ENCODE results near the gene MGRN1.

The MGRN1 gene

GRCh38 chr16:4623593-4623992, 1.0 kb upstream of the MGRN1 start:
- no peak for DNase-seq (ENCODE audit: low read depth in 1 of 2, low spot score in 1 of 2)

DNA sequence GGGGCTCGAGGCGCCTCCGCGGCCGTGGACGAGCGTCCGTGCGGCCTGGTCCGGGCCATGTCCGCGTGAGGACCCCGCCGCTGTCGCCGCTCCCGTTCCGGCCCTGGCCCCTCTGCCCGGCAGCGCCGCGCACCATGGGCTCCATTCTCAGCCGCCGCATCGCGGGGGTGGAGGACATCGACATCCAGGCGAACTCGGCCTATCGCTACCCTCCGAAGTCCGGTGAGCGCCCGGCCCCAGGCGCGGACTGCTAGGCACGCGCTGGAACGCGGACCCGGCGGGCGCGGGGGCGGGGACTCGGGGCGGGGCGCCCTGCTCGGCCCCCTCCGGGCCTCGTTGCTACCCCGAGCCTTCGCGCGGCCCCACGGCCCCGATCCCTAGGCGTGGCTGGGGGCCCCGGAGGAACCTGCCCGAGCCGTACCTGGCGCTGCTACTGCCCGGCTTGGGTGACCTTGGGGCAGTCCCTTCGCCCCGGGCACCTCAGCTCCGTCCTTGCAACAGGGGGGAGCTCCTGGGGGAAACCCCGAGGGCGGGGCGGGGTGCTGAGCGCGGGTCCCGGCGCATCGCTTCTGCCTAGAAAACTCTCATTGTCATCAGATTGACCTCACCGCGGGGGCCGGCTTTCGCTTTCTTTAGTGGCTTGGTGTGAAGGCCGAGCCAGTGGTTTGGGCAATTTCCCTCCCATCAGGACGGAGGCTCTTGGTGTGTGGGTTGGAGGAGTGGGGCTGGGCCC, 367 bp downstream of the MGRN1 start:
- DNase-seq (ENCODE audit: low read depth in 1 of 2, low spot score in 1 of 2), result peak; percentile 14 to 49

DNA sequence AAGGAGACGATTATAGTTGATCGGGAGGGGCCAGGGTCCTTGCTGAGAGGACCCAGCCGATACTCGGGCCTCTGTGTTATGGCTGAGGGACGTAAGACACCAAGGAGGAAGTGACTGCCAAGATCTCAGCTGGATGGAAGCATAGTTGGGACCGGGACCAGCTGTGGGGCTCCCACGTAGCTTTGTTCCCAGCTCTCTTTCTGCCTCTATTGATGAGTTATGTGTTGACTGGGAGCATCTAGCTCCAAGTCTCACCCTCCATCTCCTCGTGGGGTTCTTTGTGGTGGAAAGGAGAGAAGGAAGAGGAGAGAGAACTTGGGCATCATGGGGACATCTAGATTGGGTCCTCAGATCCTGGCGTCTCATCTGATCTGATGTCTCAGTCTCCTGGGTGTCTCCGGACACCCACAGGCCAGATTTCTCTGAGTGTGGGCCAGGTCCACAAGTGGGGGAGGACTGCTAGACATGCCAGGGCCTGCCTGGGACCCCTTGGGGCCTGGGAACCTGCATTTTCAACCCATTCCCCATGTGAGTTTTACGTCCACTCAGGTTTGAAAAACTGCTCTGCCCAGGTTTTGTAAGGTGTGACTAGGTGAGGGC, 1.0 kb downstream of the MGRN1 start:
- no peak for DNase-seq (ENCODE audit: low read depth in 1 of 2, low spot score in 1 of 2)

DNA sequence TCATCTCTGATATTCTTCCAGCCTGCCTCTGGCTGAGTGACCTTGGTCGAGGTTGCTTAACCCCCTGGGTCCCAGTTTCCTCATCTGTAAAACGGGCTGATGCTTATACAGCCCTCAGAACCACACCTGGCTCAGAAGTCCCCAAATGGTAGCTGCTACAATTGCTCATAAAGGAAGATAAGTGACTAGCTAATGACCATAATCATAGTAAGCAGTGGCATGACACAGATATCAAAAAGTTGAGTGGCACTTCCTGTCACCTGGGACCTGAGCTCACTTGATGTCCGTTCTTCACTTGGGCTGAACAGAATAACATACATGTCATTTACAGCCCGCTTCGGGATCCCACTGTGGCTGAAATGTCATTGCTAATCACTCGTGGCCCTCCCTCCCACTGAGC, 1.8 kb downstream of the MGRN1 start:
- no peak for DNase-seq (ENCODE audit: low read depth in 1 of 2, low spot score in 1 of 2)

DNA sequence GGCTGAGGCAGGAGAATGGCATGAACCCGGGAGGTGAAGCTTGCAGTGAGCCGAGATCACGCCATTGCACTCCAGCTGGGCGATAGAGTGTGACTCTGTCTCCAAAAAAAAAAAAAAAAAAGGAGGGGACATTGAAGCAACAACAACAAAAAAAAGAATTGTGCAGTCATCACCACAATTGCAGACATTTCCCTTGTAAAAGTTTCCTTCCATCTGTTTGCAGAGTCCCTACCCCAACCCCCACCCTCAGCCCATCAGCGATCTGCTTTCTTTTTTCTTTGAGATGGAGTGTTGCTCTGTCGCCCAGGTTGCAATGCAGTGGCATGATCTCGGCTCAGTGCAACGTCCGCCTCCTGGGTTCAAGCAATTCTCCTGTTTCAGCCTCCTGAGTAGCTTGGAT, 3.7 kb downstream of the MGRN1 start:
- no peak for DNase-seq (ENCODE audit: low read depth in 1 of 2, low spot score in 1 of 2)

DNA sequence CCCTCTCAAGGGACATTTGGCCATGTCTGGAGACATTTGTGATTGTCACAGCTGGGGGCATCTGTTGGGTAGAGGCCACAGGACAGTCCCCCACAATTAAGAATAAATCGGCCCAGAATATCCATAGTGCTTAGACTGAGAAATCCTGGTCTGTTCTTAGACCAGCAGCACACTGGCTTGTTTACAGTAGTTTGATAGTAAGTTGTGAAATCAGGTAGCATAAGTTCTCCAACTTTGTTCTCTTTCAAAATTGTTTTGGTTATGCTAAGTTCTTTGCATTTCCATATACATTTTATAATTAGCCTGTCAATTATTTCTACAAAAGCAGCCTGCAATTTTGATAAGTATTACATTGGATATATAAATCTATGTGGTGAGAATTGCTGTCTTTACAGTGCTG, 6.8 kb downstream of the MGRN1 start:
- no peak for DNase-seq (ENCODE audit: low read depth in 1 of 2, low spot score in 1 of 2)

GRCh38 chr16:4633910-4634635, 9.4 kb downstream of the MGRN1 start:
- DNase-seq (ENCODE audit: low read depth in 1 of 2, low spot score in 1 of 2), result no peak

DNA sequence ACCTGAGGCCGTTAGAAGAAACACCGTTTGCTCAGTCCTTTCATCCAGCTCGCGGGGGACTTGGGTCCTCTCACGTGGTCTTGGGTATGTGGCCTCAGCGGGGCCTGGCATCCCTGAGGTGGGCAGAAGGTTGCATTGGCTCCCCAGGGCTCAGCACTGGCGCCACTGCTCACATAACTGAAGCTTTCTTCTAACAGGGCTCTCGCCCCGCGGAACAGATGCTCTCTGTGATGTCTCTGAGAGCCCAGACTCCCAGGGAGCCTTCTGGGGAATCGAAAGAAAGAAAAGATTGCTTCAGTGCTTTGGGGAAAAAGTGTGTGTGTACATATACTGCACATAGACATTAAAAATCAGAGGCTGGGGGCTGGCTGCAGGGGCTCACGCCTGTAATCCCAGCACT, 10.1 kb downstream of the MGRN1 start:
- no peak for DNase-seq (ENCODE audit: low read depth in 1 of 2, low spot score in 1 of 2)

- DNase-seq (ENCODE audit: low read depth in 1 of 2, low spot score in 1 of 2), result no peak
Observed at GRCh38 chr16:4636196-4636595, 11.6 kb downstream of the MGRN1 start.

- DNase-seq (ENCODE audit: low read depth in 1 of 2, low spot score in 1 of 2), result no peak
Observed at GRCh38 chr16:4637501-4638166, 13.0 kb downstream of the MGRN1 start.

DNA sequence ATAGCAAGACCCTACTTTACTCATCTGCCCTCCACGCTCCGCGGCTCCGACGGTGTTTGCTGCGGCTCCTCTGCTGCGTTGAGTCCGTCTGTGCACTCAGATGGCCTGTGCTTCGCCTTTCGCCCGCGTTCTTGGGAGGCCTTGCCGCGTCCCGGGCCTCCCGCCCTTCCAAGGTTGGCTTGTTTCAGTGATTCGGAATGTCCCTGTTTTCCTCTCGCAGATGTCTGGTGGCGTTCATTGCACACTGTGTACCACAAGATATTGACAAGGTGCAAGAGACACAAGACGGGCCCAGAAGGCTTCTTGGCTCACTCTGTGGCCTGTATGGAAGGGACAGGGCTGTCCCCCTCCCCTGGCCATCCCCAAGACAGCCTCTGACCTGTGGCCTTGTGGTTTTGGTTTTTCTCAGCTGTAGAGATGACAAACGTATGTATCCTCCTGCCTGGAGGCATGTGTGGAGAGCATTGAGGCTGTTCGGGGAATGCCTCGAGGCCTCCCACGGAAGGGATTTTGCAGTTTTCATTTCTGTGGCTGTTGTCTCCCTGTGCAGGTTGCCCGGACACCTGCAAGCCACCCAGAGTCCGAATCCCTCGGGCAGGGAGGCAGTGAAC, 15.4 kb downstream of the MGRN1 start:
- DNase-seq (ENCODE audit: low read depth in 1 of 2, low spot score in 1 of 2), result no peak

DNA sequence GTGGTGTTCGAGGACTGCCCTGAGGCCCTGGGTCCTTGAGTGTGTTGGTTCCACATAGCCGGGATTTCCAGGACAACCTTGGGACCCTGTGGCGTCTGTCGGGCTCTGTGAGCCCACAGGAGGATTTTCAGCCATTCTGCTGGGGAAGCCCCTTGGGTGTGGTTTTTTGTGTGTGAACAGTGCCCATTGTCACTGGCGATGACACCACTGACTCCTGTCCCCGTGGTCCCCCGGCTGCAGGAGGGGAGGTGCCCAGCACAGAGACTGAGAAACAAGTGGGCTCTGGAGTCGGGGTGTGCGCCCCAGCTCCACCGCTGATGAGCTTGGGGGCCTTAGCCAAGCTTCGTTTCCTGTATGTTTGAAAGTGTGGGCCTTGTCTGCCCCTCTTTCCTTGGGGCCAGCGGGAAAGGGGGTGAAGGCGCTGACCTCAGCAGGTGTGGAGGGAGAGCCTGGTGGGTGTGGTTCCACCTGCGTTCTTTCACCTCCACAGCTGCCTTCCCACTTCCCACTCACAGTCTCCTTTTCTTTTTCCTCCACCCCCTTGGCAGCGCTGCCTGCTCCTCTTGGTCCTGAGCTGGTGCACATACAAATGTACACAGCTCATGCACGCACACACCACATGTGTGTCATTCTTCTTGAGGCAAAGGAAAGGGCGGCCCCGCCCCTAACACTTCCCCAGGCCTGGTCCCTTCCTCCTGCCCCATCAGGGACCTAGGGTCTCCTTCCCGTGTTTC, 16.1 kb downstream of the MGRN1 start:
- no peak for DNase-seq (ENCODE audit: low read depth in 1 of 2, low spot score in 1 of 2)

- no peak for DNase-seq (ENCODE audit: low read depth in 1 of 2, low spot score in 1 of 2)
Observed at GRCh38 chr16:4641306-4641687, 16.7 kb downstream of the MGRN1 start.

DNA sequence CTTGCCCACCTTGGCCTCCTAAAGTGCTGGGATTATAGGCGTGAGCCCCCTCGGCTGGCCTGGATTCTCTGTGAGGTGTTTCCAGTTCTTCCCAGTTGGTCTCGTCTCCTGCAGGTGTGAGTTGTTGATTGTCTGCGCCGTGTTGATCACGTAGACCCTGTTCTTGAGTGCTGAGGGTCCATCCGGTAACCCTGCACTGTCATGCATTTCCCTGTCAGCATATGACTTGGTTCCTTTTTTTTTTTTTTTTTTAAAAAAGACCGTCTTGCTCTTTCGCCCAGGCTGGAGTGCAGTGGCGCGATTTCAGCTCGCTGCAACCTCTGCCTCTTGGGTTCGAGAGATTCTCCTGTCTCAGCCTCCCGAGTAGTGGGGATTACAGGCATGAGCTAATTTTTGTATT, 17.3 kb downstream of the MGRN1 start:
- no peak for DNase-seq (ENCODE audit: low read depth in 1 of 2, low spot score in 1 of 2)

DNA sequence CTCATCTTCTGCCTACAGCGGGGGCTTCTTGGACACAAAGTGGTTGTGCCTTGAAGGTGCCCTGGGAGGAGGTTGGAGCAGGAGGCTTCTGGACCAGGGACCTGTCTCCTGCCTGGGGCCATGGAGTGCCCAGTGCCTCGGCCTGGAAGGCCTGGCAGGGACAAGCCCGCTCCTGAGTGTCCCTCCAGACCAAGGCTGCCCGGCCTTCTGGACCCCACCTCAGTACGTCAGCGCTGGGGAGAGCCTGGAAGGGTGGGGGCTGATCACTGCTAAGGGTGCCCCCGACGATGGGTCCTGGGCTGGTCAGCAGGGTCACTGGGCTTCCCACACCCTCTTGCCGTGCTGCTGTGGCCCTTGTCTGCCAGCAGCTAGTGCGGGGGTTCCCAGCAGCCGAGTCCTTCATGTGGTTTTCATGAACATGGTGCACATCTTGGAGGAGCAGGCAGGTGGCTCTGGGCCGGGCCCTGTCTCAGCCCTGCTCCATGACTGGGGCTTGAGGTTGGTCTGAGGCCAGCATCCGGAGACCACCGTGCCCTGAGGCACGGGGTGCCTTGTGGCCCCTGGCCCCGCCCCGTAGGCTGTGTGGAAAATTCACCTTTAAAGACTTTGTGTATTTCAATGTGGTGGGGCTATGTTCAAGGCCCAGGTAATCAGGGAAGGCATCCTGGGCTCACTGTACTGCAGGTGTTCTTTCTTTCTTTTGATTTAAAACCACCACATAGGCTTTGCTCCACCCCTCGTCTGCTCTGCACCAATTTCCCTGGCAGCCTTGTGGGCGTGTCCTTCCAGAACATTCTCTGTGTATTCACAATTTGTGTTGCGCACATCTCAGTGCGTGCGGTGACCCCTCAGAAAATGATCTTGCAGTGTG, 22.4 kb downstream of the MGRN1 start:
- DNase-seq (ENCODE audit: low read depth in 1 of 2, low spot score in 1 of 2), result no peak

- no peak for DNase-seq (ENCODE audit: low read depth in 1 of 2, low spot score in 1 of 2)
Observed at GRCh38 chr16:4647644-4647980, 23.0 kb downstream of the MGRN1 start.

GRCh38 chr16:4648917-4649316, 24.3 kb downstream of the MGRN1 start:
- DNase-seq (ENCODE audit: low read depth in 1 of 2, low spot score in 1 of 2), result no peak

DNA sequence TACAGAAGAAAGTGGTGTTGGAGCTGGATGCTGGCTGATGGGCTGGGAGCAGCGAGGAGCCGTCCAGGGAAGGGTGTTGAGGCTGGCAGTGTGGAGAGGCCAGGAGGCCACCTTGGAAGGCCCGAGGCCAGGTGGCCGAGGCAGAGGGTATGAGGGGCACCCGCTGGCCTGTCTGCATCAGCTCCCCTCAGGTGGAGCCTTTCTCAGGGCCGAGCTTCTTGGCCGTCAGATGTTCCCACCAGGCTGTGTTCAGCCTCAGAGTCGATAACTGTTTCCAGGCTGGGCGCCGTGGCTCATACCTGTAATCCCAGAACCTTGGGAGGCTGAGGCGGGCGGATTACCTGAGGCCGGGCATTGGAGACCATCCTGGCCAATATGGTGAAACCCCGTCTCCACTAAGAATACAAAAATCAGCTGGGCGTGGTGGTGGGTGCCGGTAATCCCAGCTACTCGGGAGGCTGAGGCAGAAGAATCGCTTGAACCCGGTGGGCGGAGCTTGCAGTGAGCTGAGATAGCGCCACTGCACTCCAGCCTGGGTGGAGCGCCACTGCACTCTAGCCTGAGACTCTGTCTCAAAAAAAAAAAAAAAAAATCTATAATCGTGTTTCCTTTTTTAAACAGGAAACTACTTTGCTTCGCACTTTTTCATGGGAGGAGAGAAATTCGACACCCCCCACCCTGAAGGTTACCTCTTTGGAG, 25.3 kb downstream of the MGRN1 start:
- no peak for DNase-seq (ENCODE audit: low read depth in 1 of 2, low spot score in 1 of 2)

GRCh38 chr16:4650443-4651074, 25.9 kb downstream of the MGRN1 start:
- DNase-seq (ENCODE audit: low read depth in 1 of 2, low spot score in 1 of 2), result peak; percentile 57 to 62

All from activated T-helper 1 cell treated with anti-CD3 and anti-CD28 coated beads, Interleukin-2, amount 50 U/mL, for 16 hours (primary cell).